ENCODE data around the gene PTPN4.

DNA sequence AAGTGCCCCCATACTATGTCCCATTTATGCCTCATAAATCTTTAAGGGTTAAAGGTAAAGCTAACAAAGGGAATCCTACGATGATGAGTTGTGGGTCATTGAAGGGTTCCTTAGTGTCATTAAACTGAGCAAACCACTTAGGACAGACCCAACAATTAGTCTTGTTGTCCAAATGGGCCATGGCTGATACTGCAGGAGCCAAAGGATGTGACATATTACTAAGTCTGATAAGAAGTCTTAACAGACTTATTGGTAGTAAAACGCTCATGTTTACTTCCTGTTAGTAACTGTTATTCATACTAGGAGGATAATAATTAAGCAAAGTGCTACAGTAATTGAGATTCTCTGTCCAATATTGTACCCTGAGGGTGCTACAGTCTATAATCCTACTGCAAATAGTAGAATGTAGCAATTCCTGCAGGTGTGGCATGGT lies 96.8 kb downstream of the PTPN4 start:
- TF ChIP-seq POLR2A (IDR thresholded peaks at IDR 0.05; ENCODE audit: low read depth, low read length) (no peak), MYC (IDR thresholded peaks at IDR 0.05; ENCODE audit: low read depth, low read length) (no peak)
- TF ChIP-seq, protein P1, sequence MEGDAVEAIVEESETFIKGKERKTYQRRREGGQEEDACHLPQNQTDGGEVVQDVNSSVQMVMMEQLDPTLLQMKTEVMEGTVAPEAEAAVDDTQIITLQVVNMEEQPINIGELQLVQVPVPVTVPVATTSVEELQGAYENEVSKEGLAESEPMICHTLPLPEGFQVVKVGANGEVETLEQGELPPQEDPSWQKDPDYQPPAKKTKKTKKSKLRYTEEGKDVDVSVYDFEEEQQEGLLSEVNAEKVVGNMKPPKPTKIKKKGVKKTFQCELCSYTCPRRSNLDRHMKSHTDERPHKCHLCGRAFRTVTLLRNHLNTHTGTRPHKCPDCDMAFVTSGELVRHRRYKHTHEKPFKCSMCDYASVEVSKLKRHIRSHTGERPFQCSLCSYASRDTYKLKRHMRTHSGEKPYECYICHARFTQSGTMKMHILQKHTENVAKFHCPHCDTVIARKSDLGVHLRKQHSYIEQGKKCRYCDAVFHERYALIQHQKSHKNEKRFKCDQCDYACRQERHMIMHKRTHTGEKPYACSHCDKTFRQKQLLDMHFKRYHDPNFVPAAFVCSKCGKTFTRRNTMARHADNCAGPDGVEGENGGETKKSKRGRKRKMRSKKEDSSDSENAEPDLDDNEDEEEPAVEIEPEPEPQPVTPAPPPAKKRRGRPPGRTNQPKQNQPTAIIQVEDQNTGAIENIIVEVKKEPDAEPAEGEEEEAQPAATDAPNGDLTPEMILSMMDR (IDR thresholded peaks at IDR 0.05; ENCODE audit: extremely low read depth in 1 of 2, insufficient read depth in 1 of 2, low read depth in 1 of 2, low read length in 2 of 2): no peak
